Measurements from ENCODE around the gene SMYD3.

The SMYD3 gene

DNA sequence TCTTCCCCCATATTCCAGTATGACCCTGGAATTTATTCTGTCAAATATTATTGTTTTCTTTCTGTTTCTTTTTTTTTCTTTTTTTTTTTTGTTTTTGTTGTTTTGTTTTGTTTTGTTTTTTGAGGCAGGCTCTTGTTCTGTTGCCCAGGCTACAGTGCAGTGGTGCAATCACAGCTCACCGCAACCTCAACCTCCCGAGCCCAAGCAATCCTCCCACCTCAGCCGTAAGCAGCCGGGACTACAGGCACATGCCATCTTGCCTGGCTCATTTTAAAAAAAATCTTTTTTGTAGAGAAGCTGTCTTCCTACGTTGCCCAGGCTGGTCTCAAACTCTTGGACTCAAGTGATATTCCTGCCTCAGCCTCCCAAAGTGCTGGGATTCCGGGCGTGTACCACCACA, 237.6 kb downstream of the SMYD3 start (continued):
- no peak for TF ChIP-seq ZNF292 (tag by site-specific recombination; IDR thresholded peaks at IDR 0.05; ENCODE audit: borderline replicate concordance, low read depth)
- TF ChIP-seq MYNN (tag by site-specific recombination; IDR thresholded peaks at IDR 0.05; ENCODE audit: borderline replicate concordance), result no peak
- no peak for TF ChIP-seq ZNF747 (tag by site-specific recombination; IDR thresholded peaks at IDR 0.05)
- TF ChIP-seq ZNF501 (tag by site-specific recombination; IDR thresholded peaks at IDR 0.05), result no peak
- TF ChIP-seq ZNF571 (tag by site-specific recombination; IDR thresholded peaks at IDR 0.05), result no peak
- no peak for TF ChIP-seq ZNF366 (tag by site-specific recombination; conservative IDR thresholded peaks at IDR 0.05)

DNA sequence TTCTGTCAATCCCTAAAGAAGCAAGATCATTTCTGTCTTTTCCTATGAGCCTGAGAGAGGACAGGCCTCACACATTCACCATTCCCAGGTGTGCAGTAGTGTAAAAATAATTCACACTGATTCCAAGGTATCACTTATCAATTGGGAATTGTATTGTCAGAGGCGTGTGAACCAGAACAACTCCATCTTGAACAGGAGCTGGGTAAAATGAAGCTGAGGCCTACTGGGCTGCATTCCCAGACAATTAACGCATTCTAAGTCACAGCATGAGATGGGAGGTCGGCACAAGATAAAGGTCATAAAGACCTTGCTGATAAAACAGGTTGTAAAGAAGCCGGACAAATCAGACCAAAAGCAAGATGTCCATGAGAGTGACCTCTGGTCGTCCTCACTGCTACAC, 239.2 kb downstream of the SMYD3 start:
- TF ChIP-seq TCF7L2 (IDR thresholded peaks at IDR 0.05; ENCODE audit: borderline replicate concordance, low read depth, low read length) (no peak), ZNF747 (tag by site-specific recombination; IDR thresholded peaks at IDR 0.05) (no peak), ZNF169 (tag by site-specific recombination; IDR thresholded peaks at IDR 0.05) (no peak), ZNF394 (tag by site-specific recombination; IDR thresholded peaks at IDR 0.05; ENCODE audit: borderline replicate concordance) (no peak), KLF8 (tag by site-specific recombination; IDR thresholded peaks at IDR 0.05) (no peak), ZNF626 (tag by site-specific recombination; IDR thresholded peaks at IDR 0.05) (no peak)
- TF ChIP-seq, protein P1, sequence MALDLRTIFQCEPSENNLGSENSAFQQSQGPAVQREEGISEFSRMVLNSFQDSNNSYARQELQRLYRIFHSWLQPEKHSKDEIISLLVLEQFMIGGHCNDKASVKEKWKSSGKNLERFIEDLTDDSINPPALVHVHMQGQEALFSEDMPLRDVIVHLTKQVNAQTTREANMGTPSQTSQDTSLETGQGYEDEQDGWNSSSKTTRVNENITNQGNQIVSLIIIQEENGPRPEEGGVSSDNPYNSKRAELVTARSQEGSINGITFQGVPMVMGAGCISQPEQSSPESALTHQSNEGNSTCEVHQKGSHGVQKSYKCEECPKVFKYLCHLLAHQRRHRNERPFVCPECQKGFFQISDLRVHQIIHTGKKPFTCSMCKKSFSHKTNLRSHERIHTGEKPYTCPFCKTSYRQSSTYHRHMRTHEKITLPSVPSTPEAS (tag by site-specific recombination; IDR thresholded peaks at IDR 0.05), result no peak
- Histone ChIP-seq H3K27ac (ENCODE audit: extremely low read depth, low read depth, low read length) (no peak overlapping the region), H3K4me1 (ENCODE audit: control insufficient read depth, insufficient read depth, low read length) (no peaks in the 10 kb centered on the region), H3K36me3 (ENCODE audit: control insufficient read depth in 2 of 2, insufficient read depth in 1 of 2, low read length in 2 of 2) (no peaks in the 10 kb centered on the region), H3K9me3 (ENCODE audit: control insufficient read depth, insufficient read depth, low read depth, low read length) (no peaks in the 10 kb centered on the region), H3K4me3 (ENCODE audit: low read depth, low read length) (no peak overlapping the region)
- ChIA-PET CTCF (no interaction called here), POLR2A (no interaction called here)

DNA sequence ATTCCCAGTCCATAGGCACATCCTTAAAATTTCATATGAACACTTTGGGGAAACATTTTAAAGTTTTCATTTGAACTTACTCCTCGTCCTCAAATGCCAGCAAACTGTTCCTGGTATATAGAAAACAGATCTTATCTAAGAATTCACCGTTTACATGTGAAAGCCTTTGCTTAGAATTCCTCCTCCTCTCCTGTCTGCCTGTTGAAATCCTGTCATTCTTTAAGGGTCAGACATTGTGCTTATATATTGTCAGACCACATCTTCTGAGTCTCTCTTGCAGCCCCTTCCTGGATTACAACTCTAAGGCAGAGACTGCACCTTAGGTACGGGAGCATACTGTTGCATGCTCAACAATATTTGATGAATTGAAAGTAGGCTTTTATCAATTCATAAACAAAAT, 239.7 kb downstream of the SMYD3 start:
- no peak overlapping the region for H3K4me3 ChIP-seq (ENCODE audit: low read depth, low read length)
- H3K4me1 ChIP-seq (ENCODE audit: control insufficient read depth, insufficient read depth, low read length), result no peaks in the 10 kb centered on the region
- POLR2A ChIA-PET, result no interaction called here
- TF ChIP-seq ZNF514 (tag by site-specific recombination; IDR thresholded peaks at IDR 0.05) (no peak), GLIS2 (tag by site-specific recombination; IDR thresholded peaks at IDR 0.05) (no peak), ZBTB7A (tag by site-specific recombination; IDR thresholded peaks at IDR 0.05; ENCODE audit: low read depth) (no peak), ZNF596 (tag by site-specific recombination; IDR thresholded peaks at IDR 0.05) (no peak), ZNF335 (tag by site-specific recombination; conservative IDR thresholded peaks at IDR 0.05) (no peak), ZNF707 (tag by site-specific recombination; IDR thresholded peaks at IDR 0.05) (no peak)
- TF ChIP-seq, protein P2, sequence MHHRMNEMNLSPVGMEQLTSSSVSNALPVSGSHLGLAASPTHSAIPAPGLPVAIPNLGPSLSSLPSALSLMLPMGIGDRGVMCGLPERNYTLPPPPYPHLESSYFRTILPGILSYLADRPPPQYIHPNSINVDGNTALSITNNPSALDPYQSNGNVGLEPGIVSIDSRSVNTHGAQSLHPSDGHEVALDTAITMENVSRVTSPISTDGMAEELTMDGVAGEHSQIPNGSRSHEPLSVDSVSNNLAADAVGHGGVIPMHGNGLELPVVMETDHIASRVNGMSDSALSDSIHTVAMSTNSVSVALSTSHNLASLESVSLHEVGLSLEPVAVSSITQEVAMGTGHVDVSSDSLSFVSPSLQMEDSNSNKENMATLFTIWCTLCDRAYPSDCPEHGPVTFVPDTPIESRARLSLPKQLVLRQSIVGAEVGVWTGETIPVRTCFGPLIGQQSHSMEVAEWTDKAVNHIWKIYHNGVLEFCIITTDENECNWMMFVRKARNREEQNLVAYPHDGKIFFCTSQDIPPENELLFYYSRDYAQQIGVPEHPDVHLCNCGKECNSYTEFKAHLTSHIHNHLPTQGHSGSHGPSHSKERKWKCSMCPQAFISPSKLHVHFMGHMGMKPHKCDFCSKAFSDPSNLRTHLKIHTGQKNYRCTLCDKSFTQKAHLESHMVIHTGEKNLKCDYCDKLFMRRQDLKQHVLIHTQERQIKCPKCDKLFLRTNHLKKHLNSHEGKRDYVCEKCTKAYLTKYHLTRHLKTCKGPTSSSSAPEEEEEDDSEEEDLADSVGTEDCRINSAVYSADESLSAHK (tag by site-specific recombination; IDR thresholded peaks at IDR 0.05), result no peak
- TF ChIP-seq, protein P3, sequence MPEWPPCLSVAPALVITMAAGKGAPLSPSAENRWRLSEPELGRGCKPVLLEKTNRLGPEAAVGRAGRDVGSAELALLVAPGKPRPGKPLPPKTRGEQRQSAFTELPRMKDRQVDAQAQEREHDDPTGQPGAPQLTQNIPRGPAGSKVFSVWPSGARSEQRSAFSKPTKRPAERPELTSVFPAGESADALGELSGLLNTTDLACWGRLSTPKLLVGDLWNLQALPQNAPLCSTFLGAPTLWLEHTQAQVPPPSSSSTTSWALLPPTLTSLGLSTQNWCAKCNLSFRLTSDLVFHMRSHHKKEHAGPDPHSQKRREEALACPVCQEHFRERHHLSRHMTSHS (tag by site-specific recombination; IDR thresholded peaks at IDR 0.05), result no peak
- no peaks in the 10 kb centered on the region for H3K9me3 ChIP-seq (ENCODE audit: control insufficient read depth, insufficient read depth, low read depth, low read length)
- CTCF ChIA-PET, result no interaction called here
- H3K36me3 ChIP-seq (ENCODE audit: control insufficient read depth in 2 of 2, insufficient read depth in 1 of 2, low read length in 2 of 2), result no peaks in the 10 kb centered on the region
- H3K27ac ChIP-seq (ENCODE audit: extremely low read depth, low read depth, low read length), result no peak overlapping the region
